Mesothelial cell of epicardium (in vitro differentiated cells): ENCODE data around the gene AARSD1. TPM values are rescaled to one million over a fixed set of nuclear protein-coding genes. Genes with fewer than 3 reads are reported as not detected.

Source experiments
- DNase-seq, 2 experiments: peaks; one replicate each; pipeline ENCODE4 v3.0.0; 2021; ENCODE audit warnings: low spot score in 2 of 2; ENCODE audit not compliant: unreplicated experiment in 2 of 2
- H3K27ac Mint-ChIP-seq: 2 replicates; pipeline ENCODE4 v1.8.0; 2021; ENCODE audit warnings: mixed read lengths
- H3K27me3 Mint-ChIP-seq: 2 replicates; pipeline ENCODE4 v1.8.0; 2021; ENCODE audit warnings: low read depth, mixed read lengths
- H3K36me3 Mint-ChIP-seq: 2 replicates; pipeline ENCODE4 v1.8.0; 2021; ENCODE audit warnings: mixed read lengths
- H3K4me1 Mint-ChIP-seq: 2 replicates; pipeline ENCODE4 v1.8.0; 2021; ENCODE audit warnings: mixed read lengths
- H3K4me3 Mint-ChIP-seq: 2 replicates; pipeline ENCODE4 v1.8.0; 2021; ENCODE audit warnings: mild to moderate bottlenecking, moderate library complexity, mixed read lengths
- H3K9me3 Mint-ChIP-seq: 2 replicates; pipeline ENCODE4 v1.8.0; 2021; ENCODE audit warnings: mixed read lengths
- total RNA-seq: library from RNA; stranded (reverse); gene quantifications from 3 replicates; pipeline ENCODE4 v1.2.1, GENCODE V29; 2021
- TF ChIP-seq, protein P1 (sequence below): fragments of 200-600 bp; sonication (generic); IDR thresholded peaks from one replicate; pipeline ENCODE4 v1.5.0; 2021; ENCODE audit warnings: antibody characterized with exemption; ENCODE audit not compliant: unreplicated experiment

AARSD1 gene
- total RNA-seq, 1 donor from 2014 or later = 59.1 TPM

DNA sequence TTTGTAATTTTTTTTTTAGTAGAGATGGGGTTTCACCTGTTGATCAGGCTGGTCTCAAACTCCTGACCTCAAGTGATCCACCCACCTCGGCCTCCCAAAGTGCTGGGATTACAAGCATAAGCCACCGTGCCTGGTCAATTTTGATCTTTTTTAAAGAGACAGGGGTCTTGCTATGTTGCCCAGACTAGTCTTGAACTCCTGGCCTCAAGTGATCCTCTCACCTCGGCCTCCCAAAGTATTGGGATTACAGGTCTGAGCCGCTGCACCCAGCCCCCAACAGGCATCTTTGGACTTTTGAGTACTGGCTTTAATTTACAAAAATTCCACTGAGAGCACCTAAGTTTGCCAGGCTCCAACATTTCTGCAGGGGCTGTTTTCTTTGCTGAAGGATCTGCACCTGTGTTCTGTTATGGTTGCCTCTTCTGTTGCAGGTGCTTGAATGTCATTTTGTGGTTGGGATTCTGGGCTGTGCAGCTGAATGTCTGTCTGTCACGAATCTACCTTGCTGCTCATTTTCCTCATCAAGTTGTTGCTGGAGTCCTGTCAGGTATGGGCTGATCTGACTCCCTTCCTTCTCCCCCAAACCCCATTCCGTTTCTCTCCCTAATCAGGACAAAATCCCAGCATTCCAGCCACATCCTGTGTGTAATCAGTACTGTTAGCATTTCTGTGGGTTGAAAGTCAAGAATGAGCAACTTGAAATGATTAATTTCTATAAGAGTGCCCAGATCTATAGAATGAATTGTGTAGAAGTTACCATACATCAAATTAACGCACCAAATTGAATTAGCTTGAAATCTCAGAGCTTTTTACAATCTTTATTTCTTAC lies 55.2 kb downstream of the AARSD1 start:
- DNase-seq = no peak
- H3K4me1 Mint-ChIP-seq = peaks cover 3% of the 10 kb centered on the region
- H3K4me3 Mint-ChIP-seq = no peak overlapping the region
- TF ChIP-seq, protein P1, sequence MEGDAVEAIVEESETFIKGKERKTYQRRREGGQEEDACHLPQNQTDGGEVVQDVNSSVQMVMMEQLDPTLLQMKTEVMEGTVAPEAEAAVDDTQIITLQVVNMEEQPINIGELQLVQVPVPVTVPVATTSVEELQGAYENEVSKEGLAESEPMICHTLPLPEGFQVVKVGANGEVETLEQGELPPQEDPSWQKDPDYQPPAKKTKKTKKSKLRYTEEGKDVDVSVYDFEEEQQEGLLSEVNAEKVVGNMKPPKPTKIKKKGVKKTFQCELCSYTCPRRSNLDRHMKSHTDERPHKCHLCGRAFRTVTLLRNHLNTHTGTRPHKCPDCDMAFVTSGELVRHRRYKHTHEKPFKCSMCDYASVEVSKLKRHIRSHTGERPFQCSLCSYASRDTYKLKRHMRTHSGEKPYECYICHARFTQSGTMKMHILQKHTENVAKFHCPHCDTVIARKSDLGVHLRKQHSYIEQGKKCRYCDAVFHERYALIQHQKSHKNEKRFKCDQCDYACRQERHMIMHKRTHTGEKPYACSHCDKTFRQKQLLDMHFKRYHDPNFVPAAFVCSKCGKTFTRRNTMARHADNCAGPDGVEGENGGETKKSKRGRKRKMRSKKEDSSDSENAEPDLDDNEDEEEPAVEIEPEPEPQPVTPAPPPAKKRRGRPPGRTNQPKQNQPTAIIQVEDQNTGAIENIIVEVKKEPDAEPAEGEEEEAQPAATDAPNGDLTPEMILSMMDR = no peak
- no peak overlapping the region for H3K27ac Mint-ChIP-seq
- no peaks in the 10 kb centered on the region for H3K36me3 Mint-ChIP-seq
- peaks cover 44% of the 10 kb centered on the region for H3K27me3 Mint-ChIP-seq
- H3K9me3 Mint-ChIP-seq = no peaks in the 10 kb centered on the region

DNA sequence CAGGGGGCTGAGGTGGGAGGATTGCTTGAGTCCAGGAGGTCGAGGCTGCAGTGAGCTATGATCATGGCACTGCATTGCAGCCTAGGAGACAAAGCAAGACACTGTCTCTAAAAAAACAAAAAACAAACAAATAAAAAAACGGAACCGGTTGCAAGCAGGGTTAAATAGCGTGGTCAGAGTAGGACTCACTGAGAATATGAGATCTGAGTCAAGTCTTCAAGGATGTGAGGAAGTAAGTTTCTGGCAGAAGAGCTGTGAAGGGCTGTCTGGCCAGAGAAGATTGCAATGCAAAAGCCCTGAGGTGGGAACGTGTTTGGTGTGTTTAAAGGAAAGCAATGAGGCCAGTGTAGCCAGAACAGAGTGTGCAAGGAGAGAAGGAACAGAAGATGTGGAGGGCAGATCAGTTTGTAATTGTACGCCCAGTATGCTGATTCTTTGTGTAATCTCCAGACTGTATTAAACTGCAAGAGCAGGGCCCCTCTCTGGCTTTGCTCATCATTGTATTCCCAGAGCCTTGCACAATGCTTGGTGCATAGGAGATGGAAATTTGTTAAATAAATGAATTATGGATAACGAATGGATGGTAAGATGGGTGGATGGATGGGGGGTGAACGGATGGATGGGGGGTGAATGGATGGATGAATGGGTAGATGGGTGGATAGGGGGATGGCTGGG lies 57.3 kb downstream of the AARSD1 start:
- no peak for DNase-seq
- Mint-ChIP-seq H3K4me3 (no peak overlapping the region), H3K4me1 (peaks cover 3% of the 10 kb centered on the region), H3K27ac (no peak overlapping the region), H3K36me3 (no peaks in the 10 kb centered on the region), H3K9me3 (no peaks in the 10 kb centered on the region), H3K27me3 (peaks cover 39% of the 10 kb centered on the region)
- TF ChIP-seq, protein P1 = no peak

DNA sequence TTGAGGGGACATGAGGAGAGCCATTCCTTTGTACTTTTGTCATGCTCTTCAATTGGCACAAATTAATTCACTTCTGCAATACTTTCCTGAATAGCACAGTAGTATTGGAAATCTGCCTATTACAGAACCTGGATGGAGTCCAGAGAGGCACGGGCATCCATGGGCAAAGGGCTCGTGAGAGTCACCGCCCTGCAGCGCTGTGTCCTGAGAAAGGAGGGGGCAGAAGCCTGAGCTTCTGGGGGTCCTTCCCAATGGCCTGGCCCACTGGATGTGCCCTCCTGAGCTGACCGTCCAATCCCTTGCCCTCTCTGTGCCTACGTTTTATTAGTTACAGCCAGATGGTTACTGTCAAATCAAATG lies 60.2 kb downstream of the AARSD1 start:
- no peak overlapping the region for H3K27ac Mint-ChIP-seq
- peaks cover under 1% of the 10 kb centered on the region for H3K4me1 Mint-ChIP-seq
- no peak for DNase-seq
- TF ChIP-seq, protein P1 = no peak
- H3K27me3 Mint-ChIP-seq = peaks cover 39% of the 10 kb centered on the region
- H3K4me3 Mint-ChIP-seq = no peak overlapping the region
- H3K9me3 Mint-ChIP-seq = no peaks in the 10 kb centered on the region
- no peaks in the 10 kb centered on the region for H3K36me3 Mint-ChIP-seq

DNA sequence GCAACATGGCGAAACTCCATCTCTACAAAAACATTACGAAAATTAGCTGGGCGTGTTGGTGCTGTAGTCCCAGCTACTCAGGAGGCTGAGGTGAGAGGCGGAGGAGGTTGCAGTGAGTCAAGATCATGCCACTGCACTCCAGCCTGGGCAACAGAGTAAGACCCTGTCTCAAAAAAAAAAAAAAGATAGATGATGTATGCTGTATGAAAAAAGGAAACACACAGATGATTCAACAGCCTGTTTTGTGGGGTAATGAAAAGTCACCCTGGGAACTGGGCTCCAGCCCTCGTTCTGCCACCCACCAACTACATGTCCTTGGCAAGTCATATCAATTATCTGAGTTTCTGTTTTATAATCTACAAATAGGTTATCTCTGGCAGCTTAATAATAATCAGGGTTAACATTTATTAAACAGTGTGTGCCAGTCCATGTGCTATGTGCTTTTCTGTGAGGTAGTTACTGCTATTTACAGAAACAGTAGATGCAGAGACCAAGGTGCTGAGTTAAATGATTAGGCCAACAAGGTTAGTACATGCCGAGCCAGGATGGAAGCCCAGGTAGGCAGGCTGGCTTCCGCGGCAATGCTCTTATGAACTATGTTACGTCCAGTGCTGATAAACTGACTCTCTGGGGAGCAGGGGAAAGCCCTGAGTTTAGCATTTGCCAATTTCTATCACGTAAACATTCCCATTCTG lies 62.6 kb downstream of the AARSD1 start:
- H3K4me1 Mint-ChIP-seq = no peaks in the 10 kb centered on the region
- H3K9me3 Mint-ChIP-seq = no peaks in the 10 kb centered on the region
- no peaks in the 10 kb centered on the region for H3K36me3 Mint-ChIP-seq
- no peak overlapping the region for H3K27ac Mint-ChIP-seq
- TF ChIP-seq, protein P1 = no peak
- no peak for DNase-seq
- no peak overlapping the region for H3K4me3 Mint-ChIP-seq
- peaks cover 27% of the 10 kb centered on the region for H3K27me3 Mint-ChIP-seq

Other genes with a start within 250 kb of the AARSD1 start
- gene EZH1, start 219.4 kb downstream of the AARSD1 start, total RNA-seq = 38.4 to 45.1 TPM (median 42.5 TPM) in 3 replicates
- gene RAMP2, start 203.2 kb downstream of the AARSD1 start, total RNA-seq = 19.5 to 22.3 TPM (median 21.6 TPM) in 3 replicates
- 59.4 to 65.0 TPM (median 64.9 TPM) in 3 replicates for gene VPS25, start 191.0 kb downstream of the AARSD1 start, total RNA-seq
- gene WNK4, start 183.8 kb downstream of the AARSD1 start, total RNA-seq = 1.3 to 1.8 TPM (median 1.7 TPM) in 3 replicates
- gene COA3, start 165.8 kb downstream of the AARSD1 start, total RNA-seq = 52.4 to 57.4 TPM (median 54.3 TPM) in 3 replicates
- gene CNTD1, start 165.6 kb downstream of the AARSD1 start, total RNA-seq = 0.09 to 0.14 TPM in 2 of 3 replicates, not detected in the other
- gene BECN1, start 140.2 kb downstream of the AARSD1 start, total RNA-seq = 54.5 to 55.8 TPM (median 55.2 TPM) in 3 replicates
- gene PSME3, start 131.1 kb downstream of the AARSD1 start, total RNA-seq = 88.7 to 92.8 TPM (median 92.0 TPM) in 3 replicates
- gene AOC2, start 119.9 kb downstream of the AARSD1 start, total RNA-seq = 3.0 to 3.8 TPM (median 3.4 TPM) in 3 replicates
- gene AOC3, start 113.3 kb downstream of the AARSD1 start, total RNA-seq = 1.5 to 2.3 TPM (median 1.9 TPM) in 3 replicates
- gene G6PC1, start 63.7 kb downstream of the AARSD1 start, total RNA-seq = not detected in 3 replicates
- 1.5 to 2.0 TPM (median 1.6 TPM) in 3 replicates for gene PTGES3L, start 15.6 kb upstream of the AARSD1 start, total RNA-seq
- gene RUNDC1, start 16.1 kb upstream of the AARSD1 start, total RNA-seq = 13.1 to 13.9 TPM (median 13.2 TPM) in 3 replicates
- gene RPL27, start 34.0 kb upstream of the AARSD1 start, total RNA-seq = 1,019 to 1,067 TPM (median 1,060 TPM) in 3 replicates
- 5.6 to 6.3 TPM (median 5.9 TPM) in 3 replicates for gene IFI35, start 42.3 kb upstream of the AARSD1 start, total RNA-seq
- gene VAT1, start 57.9 kb upstream of the AARSD1 start, total RNA-seq = 211 to 222 TPM (median 211 TPM) in 3 replicates
- 7.6 to 8.7 TPM (median 8.7 TPM) in 3 replicates for gene RND2, start 60.8 kb upstream of the AARSD1 start, total RNA-seq
- gene BRCA1, start 160.9 kb upstream of the AARSD1 start, total RNA-seq = 12.5 to 15.5 TPM (median 12.6 TPM) in 3 replicates
- gene NBR1, start 206.8 kb upstream of the AARSD1 start, total RNA-seq = 61.6 to 63.5 TPM (median 63.3 TPM) in 3 replicates
- 12.6 to 14.1 TPM (median 13.3 TPM) in 3 replicates for gene TMEM106A, start 247.4 kb upstream of the AARSD1 start, total RNA-seq